Posterior vena cava (tissue), 2 donors: ENCODE measurements around the gene THAP4. TPM values are rescaled to one million over a fixed set of nuclear protein-coding genes. Genes with fewer than 3 reads are reported as not detected.

Experiments
- DNase-seq: peaks from one replicate; pipeline ENCODE4 v3.0.0-alpha.2; 2020; ENCODE audit warnings: low spot score
- intact Hi-C, 2 donors: fragments of 100-400 bp; cut with DNase I; formaldehyde crosslinking; loops; one replicate each; pipeline versions ENCODE4 v1.14.1 to v1.14.2; 2022 to 2023
- total RNA-seq, 2 donors: library from RNA; stranded (reverse); fragmentation: NEBNext Ultra II Directional; extraction: Animal tissue kit (Norgen Biotek cat#: 25700); gene quantifications; one replicate each; pipeline ENCODE4 v1.2.1, GENCODE V29; 2021
- donor health status: DM: yes; HTN: yes; CAD: no.
- donor health status: DM: yes; HTN: yes; CAD: no.

THAP4 gene
- total RNA-seq, 2 donors from 2014 or later: 31.2 to 32.1 TPM

- intact Hi-C loops: no loop called here
- no peak for DNase-seq
These were observed 8.3 kb upstream of the THAP4 start for GRCh38 chr2:241645056-241645914.

- DNase-seq: no peak
- intact Hi-C loops: no loop called here
These were observed 4.7 kb upstream of the THAP4 start for GRCh38 chr2:241641631-241642030.

DNA sequence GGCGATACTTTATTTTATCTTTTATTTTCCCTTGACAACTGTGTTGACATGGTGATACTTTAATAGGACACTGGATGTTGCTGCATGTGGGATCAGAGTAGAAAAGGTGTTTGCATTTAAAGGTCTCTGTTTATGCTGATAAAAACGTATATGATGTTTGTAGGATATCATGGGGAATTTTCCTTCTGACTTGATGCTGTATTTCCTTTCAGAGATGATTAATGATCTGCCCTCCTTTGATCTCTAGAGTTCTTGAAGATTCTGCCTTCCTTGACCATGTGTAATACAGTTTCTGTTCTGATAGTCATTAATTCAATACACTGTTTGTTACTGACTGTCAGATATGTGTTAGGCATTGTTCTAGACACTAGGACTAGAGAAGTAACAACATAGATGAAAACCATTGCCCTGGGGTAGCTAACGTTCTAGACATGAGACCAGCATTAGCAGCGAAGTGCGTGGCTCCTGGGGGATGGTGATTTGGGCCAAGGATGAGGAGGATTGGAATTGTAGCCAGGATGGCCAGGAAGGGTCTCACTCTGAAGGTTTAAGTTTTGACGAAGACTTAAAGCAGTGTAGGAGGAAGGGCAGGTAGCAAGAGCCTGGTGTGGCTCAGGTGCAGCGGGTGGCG is 3.3 kb upstream of the THAP4 start:
- intact Hi-C loops: no loop called here
- DNase-seq: no peak

DNA sequence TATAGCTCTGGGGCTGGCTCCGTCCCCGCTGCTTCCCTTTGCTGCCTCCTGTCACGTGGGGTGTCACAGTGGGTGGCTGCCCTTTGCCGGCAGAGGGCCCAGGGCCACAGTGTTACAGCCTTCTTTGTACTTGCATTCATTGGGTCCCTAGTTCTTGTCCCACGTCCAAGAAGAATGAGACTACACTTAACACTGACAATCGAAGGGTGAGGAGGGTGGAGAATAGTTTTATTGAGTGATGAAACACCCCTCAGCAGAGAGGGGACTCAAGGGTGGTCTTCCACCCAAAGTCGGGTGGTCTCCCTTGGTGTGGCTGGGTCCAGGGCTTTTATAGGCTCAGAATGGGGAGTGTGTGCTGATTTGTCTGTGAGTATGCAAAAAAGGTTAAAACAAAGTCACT is 2.4 kb upstream of the THAP4 start:
- intact Hi-C loops: loop anchor here in 1 of 2 donors (1.0 kb wide), 1 partner anchor 64 kb away; no protein-coding TSS in a partner anchor
- no peak for DNase-seq

GRCh38 chr2:241638940-241639339 is 2.0 kb upstream of the THAP4 start:
- peak; percentile 57 for DNase-seq
- intact Hi-C loops: loop anchor here in 1 of 2 donors (1.0 kb wide), 1 partner anchor 64 kb away; no protein-coding TSS in a partner anchor

DNA sequence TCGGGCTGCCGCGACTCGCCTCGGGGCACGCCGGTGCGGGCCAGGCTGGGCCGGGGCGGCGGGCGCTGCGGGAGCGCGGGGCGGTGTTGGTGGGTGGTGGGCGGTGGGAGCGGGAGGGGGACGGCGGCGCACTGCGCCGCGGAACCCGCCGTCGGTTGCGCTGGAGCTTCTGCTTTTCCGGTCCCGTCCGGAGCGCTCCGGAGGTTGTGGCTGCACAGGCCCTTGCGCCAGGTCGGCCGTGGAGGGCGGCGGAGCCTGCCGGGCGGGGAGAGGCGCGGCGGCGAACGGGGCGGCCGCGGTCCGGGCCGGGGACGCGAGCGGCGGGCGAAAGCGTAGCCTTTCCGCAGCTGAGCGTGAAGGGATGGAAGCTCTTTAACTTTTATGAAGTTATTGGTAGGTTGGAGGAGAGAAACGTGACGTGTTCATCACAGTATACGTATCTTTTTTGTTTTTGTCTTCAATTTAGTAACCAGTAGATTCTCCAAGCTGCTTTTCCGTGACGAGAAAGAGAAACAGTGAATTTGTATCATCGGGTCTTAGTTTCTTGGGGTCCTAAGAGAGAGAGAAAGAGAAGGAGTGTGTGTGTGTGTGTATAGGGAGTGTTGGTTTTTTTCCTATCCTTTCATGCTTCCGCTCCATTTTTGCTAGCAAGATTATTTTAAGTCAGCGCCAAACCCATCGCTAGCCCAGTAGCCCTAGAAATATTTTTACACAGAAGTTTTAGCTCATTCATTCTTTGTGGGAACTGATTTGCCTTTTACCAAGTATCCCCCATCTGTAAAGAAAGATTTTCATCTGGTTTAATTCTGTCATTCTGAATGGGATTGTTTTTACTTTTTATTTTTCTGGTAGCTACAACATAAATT is 1.1 kb upstream of the THAP4 start:
- intact Hi-C loops: no loop called here
- no peak for DNase-seq

- peak; percentile 86 for DNase-seq
- intact Hi-C loops: no loop called here
These were observed 558 bp downstream of the THAP4 start for GRCh38 chr2:241636182-241637017.

DNA sequence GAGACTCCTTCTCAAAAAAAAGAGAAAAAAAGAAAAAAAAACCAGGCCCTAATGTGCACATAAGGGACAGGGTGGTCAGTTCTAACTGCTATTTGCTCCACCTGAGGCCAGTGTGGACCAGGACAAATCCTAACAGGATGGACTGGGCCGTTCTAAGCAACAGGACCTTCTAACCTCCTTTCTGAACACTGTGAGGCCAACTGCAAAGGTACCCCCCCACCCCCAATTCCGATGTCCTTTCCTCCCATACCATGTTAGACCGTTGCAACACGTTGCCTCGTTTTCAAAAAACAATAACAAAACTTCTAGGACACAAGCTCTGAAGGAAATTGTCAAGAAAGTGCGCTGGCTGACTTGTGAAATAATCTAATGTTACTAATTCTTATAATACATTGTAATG is 1.2 kb downstream of the THAP4 start:
- DNase-seq: no peak
- intact Hi-C loops: no loop called here

- DNase-seq: no peak
- intact Hi-C loops: no loop called here
These were observed 3.4 kb downstream of the THAP4 start for GRCh38 chr2:241633561-241633960.

- intact Hi-C loops: no loop called here
- no peak for DNase-seq
These were observed 4.3 kb downstream of the THAP4 start for GRCh38 chr2:241632478-241633325.

- intact Hi-C loops: no loop called here
- no peak for DNase-seq
These were observed 7.1 kb downstream of the THAP4 start for GRCh38 chr2:241629762-241630435.

DNA sequence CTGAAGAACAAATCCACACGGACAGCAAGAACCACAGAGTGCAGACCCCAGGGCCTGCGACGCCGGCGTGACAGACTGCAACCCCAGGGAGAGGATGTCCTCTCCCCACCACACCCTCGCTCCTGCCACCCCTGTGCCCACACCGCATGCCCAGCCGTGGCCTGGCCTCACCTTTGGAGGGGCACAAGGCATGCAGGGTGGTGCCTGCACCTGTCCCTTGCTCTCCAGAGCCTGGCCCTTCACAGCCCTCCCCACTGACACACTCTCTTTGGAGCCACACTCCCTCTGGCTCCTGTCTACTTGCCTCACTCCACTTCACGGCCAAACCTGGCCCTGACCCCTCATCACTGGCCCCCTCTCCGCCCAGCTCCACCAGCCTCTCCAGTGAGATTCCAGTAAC is 9.3 kb downstream of the THAP4 start:
- DNase-seq: no peak
- intact Hi-C loops: no loop called here

GRCh38 chr2:241620419-241620769 is 16.6 kb downstream of the THAP4 start:
- intact Hi-C loops: no loop called here
- DNase-seq: peak; percentile 37

GRCh38 chr2:241619597-241620418 is 17.1 kb downstream of the THAP4 start:
- DNase-seq: no peak
- intact Hi-C loops: no loop called here

- intact Hi-C loops: no loop called here
- DNase-seq: no peak
These were observed 18.1 kb downstream of the THAP4 start for GRCh38 chr2:241618829-241619228.

GRCh38 chr2:241618296-241618805 is 18.6 kb downstream of the THAP4 start:
- intact Hi-C loops: no loop called here
- no peak for DNase-seq
